ENCODE data around the gene XYLT1.

The XYLT1 gene

GRCh38 chr16:17304491-17305119 lies 166.2 kb downstream of the XYLT1 start:
- DNase-seq: no peak

- no peak for DNase-seq
Measured at GRCh38 chr16:17304106-17304490, 166.7 kb downstream of the XYLT1 start.

- DNase-seq: no peak
Measured at GRCh38 chr16:17303101-17303500, 167.7 kb downstream of the XYLT1 start.

GRCh38 chr16:17302620-17303019 lies 168.1 kb downstream of the XYLT1 start:
- no peak for DNase-seq

- DNase-seq: peak in 1 of 5 experiments; percentile 6
Measured at GRCh38 chr16:17302214-17302613, 168.5 kb downstream of the XYLT1 start.

- DNase-seq: no peak
Measured at GRCh38 chr16:17301593-17302135, 169.1 kb downstream of the XYLT1 start.

GRCh38 chr16:17301184-17301583 lies 169.6 kb downstream of the XYLT1 start:
- DNase-seq: no peak

GRCh38 chr16:17299790-17300189 lies 171.0 kb downstream of the XYLT1 start:
- DNase-seq: no peak

- no peak for DNase-seq
Measured at GRCh38 chr16:17298238-17298637, 172.5 kb downstream of the XYLT1 start.

GRCh38 chr16:17296431-17296830 lies 174.3 kb downstream of the XYLT1 start:
- no peak for DNase-seq

- no peak for DNase-seq
Measured at GRCh38 chr16:17295948-17296347, 174.8 kb downstream of the XYLT1 start.

- no peak for DNase-seq
Measured at GRCh38 chr16:17294856-17295255, 175.9 kb downstream of the XYLT1 start.

GRCh38 chr16:17293813-17294558 lies 176.8 kb downstream of the XYLT1 start:
- no peak for DNase-seq

GRCh38 chr16:17291289-17291688 lies 179.5 kb downstream of the XYLT1 start:
- DNase-seq: no peak

- DNase-seq: no peak
Measured at GRCh38 chr16:17289674-17290635, 180.8 kb downstream of the XYLT1 start.

GRCh38 chr16:17289050-17289449 lies 181.7 kb downstream of the XYLT1 start:
- no peak for DNase-seq

GRCh38 chr16:17287166-17287800 lies 183.5 kb downstream of the XYLT1 start:
- no peak for DNase-seq

- no peak for DNase-seq
Measured at GRCh38 chr16:17286443-17286842, 184.3 kb downstream of the XYLT1 start.

- no peak for DNase-seq
Measured at GRCh38 chr16:17283016-17283415, 187.7 kb downstream of the XYLT1 start.

GRCh38 chr16:17282247-17282646 lies 188.5 kb downstream of the XYLT1 start:
- no peak for DNase-seq

GRCh38 chr16:17281052-17281451 lies 189.7 kb downstream of the XYLT1 start:
- DNase-seq: no peak

- DNase-seq: no peak
Measured at GRCh38 chr16:17278988-17279387, 191.8 kb downstream of the XYLT1 start.

- no peak for DNase-seq
Measured at GRCh38 chr16:17277981-17278381, 192.8 kb downstream of the XYLT1 start.

Measured in T-helper 2 cell (primary cell).